MM.1S (cell line): ENCODE data around the gene ADAMTSL2.

ENCODE experiments used
- DNase-seq: peaks from one replicate; pipeline ENCODE4 v3.0.0-alpha.2; 2015
- H2AFZ ChIP-seq: fragments of 300-600 bp; sonication (generic); 2 replicates; pipeline ENCODE4 v1.6.0; 2016; ENCODE audit warnings: antibody characterized with exemption, low read length
- H3F3A ChIP-seq: fragments of 300-600 bp; sonication (generic); 2 replicates; pipeline ENCODE4 v1.6.1; 2016; ENCODE audit warnings: mild to moderate bottlenecking, antibody characterized with exemption, low read length, moderate library complexity, mixed read lengths; ENCODE audit not compliant: insufficient read depth
- H3K27ac ChIP-seq: fragments of 300-600 bp; sonication (generic); 2 replicates; pipeline ENCODE4 v1.5.1; 2016; ENCODE audit warnings: mild to moderate bottlenecking, low read length
- H3K27me3 ChIP-seq: fragments of 300-600 bp; sonication (generic); replicated peaks from 2 replicates; pipeline ENCODE4 v1.6.0; 2016; ENCODE audit warnings: low read length; ENCODE audit not compliant: insufficient read depth
- H3K36me3 ChIP-seq: fragments of 300-600 bp; sonication (generic); replicated peaks from 2 replicates; pipeline ENCODE4 v1.6.1; 2016; ENCODE audit warnings: mild to moderate bottlenecking, low read length, mixed read lengths; ENCODE audit not compliant: insufficient read depth
- H3K4me1 ChIP-seq: fragments of 300-600 bp; sonication (generic); 2 replicates; pipeline ENCODE4 v1.6.1; 2016; ENCODE audit warnings: low read length, mixed read lengths
- H3K4me2 ChIP-seq: fragments of 300-600 bp; sonication (generic); 2 replicates; pipeline ENCODE4 v1.6.0; 2016; ENCODE audit warnings: low read depth, low read length
- H3K4me3 ChIP-seq: fragments of 300-600 bp; sonication (generic); 2 replicates; pipeline ENCODE4 v1.5.1; 2016; ENCODE audit warnings: low read length, mixed read lengths
- H3K79me2 ChIP-seq: fragments of 300-600 bp; sonication (generic); 2 replicates; pipeline ENCODE4 v1.6.1; 2016; ENCODE audit warnings: mixed run types, low read length, mixed read lengths
- H3K9ac ChIP-seq: fragments of 300-600 bp; sonication (generic); 2 replicates; pipeline ENCODE4 v1.6.1; 2016; ENCODE audit warnings: low read length, mixed read lengths
- H3K9me2 ChIP-seq: fragments of 300-600 bp; sonication (generic); replicated peaks from 2 replicates; pipeline ENCODE4 v1.6.1; 2016; ENCODE audit warnings: mild to moderate bottlenecking, low read length, mixed read lengths; ENCODE audit not compliant: insufficient read depth
- H3K9me3 ChIP-seq: fragments of 300-600 bp; sonication (generic); replicated peaks from 2 replicates; pipeline ENCODE4 v1.6.1; 2016; ENCODE audit warnings: mild to moderate bottlenecking, low read length, mixed read lengths; ENCODE audit not compliant: insufficient read depth
- H4K20me1 ChIP-seq: fragments of 300-600 bp; sonication (generic); 2 replicates; pipeline ENCODE4 v1.6.1; 2016; ENCODE audit warnings: mild to moderate bottlenecking, low read length, moderate library complexity, mixed read lengths; ENCODE audit not compliant: insufficient read depth
- EZH2 ChIP-seq: fragments of 300-600 bp; sonication (generic); optimal IDR thresholded peaks from 2 replicates; pipeline ENCODE3; 2017; ENCODE audit warnings: low read depth, mild to moderate bottlenecking, antibody characterized with exemption, low read length, mixed read lengths
- EZH2phosphoT487 ChIP-seq: fragments of 300-600 bp; sonication (generic); IDR thresholded peaks from 2 replicates; pipeline ENCODE4 v1.6.1; 2018; ENCODE audit warnings: antibody characterized with exemption, low read length
- TF ChIP-seq, protein P1 (sequence below): fragments of 300-600 bp; sonication (generic); IDR thresholded peaks from 2 replicates; pipeline ENCODE4 v1.5.1; 2016; ENCODE audit warnings: antibody characterized with exemption, low read length, mixed read lengths

ADAMTSL2 gene

GRCh38 chr9:133607976-133608375, 73.5 kb downstream of the ADAMTSL2 start:
- Histone ChIP-seq H3K4me3 (no peak overlapping the region), H3K4me1 (no peaks in the 10 kb centered on the region), H3K79me2 (no peaks in the 10 kb centered on the region), H3K9me2 (no peaks in the 10 kb centered on the region), H4K20me1 (no peaks in the 10 kb centered on the region), H3K36me3 (no peaks in the 10 kb centered on the region), H2AFZ (no peak overlapping the region), H3K27me3 (peaks cover 90% of the 10 kb centered on the region), H3K27ac (no peak overlapping the region), H3K4me2 (no peak overlapping the region), H3K9me3 (no peaks in the 10 kb centered on the region), H3K9ac (no peak overlapping the region), H3F3A (no peaks in the 10 kb centered on the region)
- DNase-seq: no peak
- TF ChIP-seq EZH2phosphoT487: no peak
- TF ChIP-seq, protein P1, sequence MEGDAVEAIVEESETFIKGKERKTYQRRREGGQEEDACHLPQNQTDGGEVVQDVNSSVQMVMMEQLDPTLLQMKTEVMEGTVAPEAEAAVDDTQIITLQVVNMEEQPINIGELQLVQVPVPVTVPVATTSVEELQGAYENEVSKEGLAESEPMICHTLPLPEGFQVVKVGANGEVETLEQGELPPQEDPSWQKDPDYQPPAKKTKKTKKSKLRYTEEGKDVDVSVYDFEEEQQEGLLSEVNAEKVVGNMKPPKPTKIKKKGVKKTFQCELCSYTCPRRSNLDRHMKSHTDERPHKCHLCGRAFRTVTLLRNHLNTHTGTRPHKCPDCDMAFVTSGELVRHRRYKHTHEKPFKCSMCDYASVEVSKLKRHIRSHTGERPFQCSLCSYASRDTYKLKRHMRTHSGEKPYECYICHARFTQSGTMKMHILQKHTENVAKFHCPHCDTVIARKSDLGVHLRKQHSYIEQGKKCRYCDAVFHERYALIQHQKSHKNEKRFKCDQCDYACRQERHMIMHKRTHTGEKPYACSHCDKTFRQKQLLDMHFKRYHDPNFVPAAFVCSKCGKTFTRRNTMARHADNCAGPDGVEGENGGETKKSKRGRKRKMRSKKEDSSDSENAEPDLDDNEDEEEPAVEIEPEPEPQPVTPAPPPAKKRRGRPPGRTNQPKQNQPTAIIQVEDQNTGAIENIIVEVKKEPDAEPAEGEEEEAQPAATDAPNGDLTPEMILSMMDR: no peak
- TF ChIP-seq EZH2: no peak

DNA sequence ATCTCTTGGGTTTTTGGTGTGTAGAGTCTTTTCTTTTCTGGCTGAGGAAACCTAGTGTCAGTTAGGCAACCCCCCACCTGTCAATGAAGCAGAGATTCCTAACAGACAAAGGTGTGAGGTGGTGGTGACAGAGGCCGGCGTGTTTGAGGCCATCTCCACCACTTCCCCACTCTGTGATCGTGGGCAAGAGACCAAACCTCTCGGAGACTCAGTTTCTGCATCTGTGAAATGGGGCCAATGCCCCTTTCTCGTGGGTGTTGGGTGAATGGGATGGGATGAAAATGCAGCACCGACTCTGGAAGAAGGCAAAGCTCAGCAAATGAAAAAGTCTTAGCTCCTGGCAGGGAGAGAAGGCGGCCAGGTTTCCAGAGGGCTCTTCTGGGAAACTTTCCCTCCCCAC, 73.9 kb downstream of the ADAMTSL2 start:
- H3K4me2 ChIP-seq: no peak overlapping the region
- TF ChIP-seq, protein P1: no peak
- no peak for TF ChIP-seq EZH2
- no peak for TF ChIP-seq EZH2phosphoT487
- no peak overlapping the region for H3K4me3 ChIP-seq
- H3K9me3 ChIP-seq: no peaks in the 10 kb centered on the region
- no peaks in the 10 kb centered on the region for H3K79me2 ChIP-seq
- H4K20me1 ChIP-seq: no peaks in the 10 kb centered on the region
- H3K9ac ChIP-seq: no peak overlapping the region
- H3F3A ChIP-seq: no peaks in the 10 kb centered on the region
- H2AFZ ChIP-seq: no peak overlapping the region
- H3K9me2 ChIP-seq: no peaks in the 10 kb centered on the region
- H3K27me3 ChIP-seq: peaks cover 90% of the 10 kb centered on the region
- H3K4me1 ChIP-seq: no peaks in the 10 kb centered on the region
- DNase-seq: no peak
- H3K27ac ChIP-seq: no peak overlapping the region
- no peaks in the 10 kb centered on the region for H3K36me3 ChIP-seq

DNA sequence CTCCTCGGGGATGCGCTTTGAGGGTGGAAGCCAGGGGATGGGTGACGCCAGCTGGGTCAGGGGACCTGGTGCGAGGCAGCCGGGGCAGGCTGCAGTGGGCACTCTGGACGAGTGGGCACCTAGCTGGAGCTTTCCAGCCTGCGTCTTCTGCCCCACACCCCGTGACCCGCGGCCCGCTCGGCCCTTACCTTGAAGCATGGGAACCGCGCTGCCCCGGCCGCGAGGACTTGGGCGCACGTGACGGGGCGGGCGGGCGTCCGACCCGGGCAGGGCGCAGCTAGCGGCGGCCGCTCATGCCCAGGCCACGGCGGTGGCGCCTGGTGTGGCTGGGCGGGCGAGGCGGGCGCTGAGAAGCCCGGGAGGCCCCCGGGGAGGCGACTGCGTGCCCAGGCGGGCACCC, 74.4 kb downstream of the ADAMTSL2 start:
- Histone ChIP-seq H3K4me1 (no peaks in the 10 kb centered on the region), H3K9ac (no peak overlapping the region), H3K27me3 (peaks cover 90% of the 10 kb centered on the region)

More for the DNA sequence above, 74.4 kb downstream of the ADAMTSL2 start:
- no peaks in the 10 kb centered on the region for H3K9me3 ChIP-seq
- H3K4me3 ChIP-seq: no peak overlapping the region
- H2AFZ ChIP-seq: no peak overlapping the region
- no peaks in the 10 kb centered on the region for H3K9me2 ChIP-seq
- TF ChIP-seq EZH2phosphoT487 (no peak), EZH2 (no peak)
- TF ChIP-seq, protein P1: no peak
- DNase-seq: no peak
- no peak overlapping the region for H3K27ac ChIP-seq
- no peak overlapping the region for H3K4me2 ChIP-seq
- H3K36me3 ChIP-seq: no peaks in the 10 kb centered on the region
- H3F3A ChIP-seq: no peaks in the 10 kb centered on the region
- no peaks in the 10 kb centered on the region for H4K20me1 ChIP-seq
- no peaks in the 10 kb centered on the region for H3K79me2 ChIP-seq
